Measurements from ENCODE around the gene WIPF1. TPM values are rescaled to one million over a fixed set of nuclear protein-coding genes. Genes with fewer than 3 reads are reported as not detected.

WIPF1 gene
- total and polyA plus RNA-seq, 2 experiments from 2014 or later, result 8.3 to 16.7 TPM

GRCh38 chr2:174636987-174637386 is 39.4 kb upstream of the WIPF1 start:
- Histone ChIP-seq H3K9me3 (ENCODE audit: low read depth) (no peaks in the 10 kb centered on the region), H3K27me3 (no peaks in the 10 kb centered on the region), H3K4me3 (no peak overlapping the region), H3K36me3 (no peaks in the 10 kb centered on the region), H3K27ac (no peak overlapping the region), H3K4me1 (ENCODE audit: low read depth) (peaks cover 7% of the 10 kb centered on the region)
- DNase-seq (ENCODE audit: low read depth in 1 of 2, low spot score in 1 of 2), result no peak
- no peak for TF ChIP-seq CTCF (IDR thresholded peaks at IDR 0.05; ENCODE audit: low read depth, low read length)

GRCh38 chr2:174635776-174636404 is 38.3 kb upstream of the WIPF1 start:
- no peak overlapping the region for H3K4me3 ChIP-seq
- no peaks in the 10 kb centered on the region for H3K9me3 ChIP-seq (ENCODE audit: low read depth)
- no peak for DNase-seq (ENCODE audit: low read depth in 1 of 2, low spot score in 1 of 2)
- TF ChIP-seq CTCF (IDR thresholded peaks at IDR 0.05; ENCODE audit: low read depth, low read length), result no peak
- no peaks in the 10 kb centered on the region for H3K27me3 ChIP-seq
- H3K27ac ChIP-seq, result no peak overlapping the region
- H3K36me3 ChIP-seq, result no peaks in the 10 kb centered on the region
- peaks cover 7% of the 10 kb centered on the region for H3K4me1 ChIP-seq (ENCODE audit: low read depth)

- H3K4me3 ChIP-seq, result no peak overlapping the region
- peak overlapping the region; percentile 26 for H3K27ac ChIP-seq
- no peak for TF ChIP-seq CTCF (IDR thresholded peaks at IDR 0.05; ENCODE audit: low read depth, low read length)
- no peaks in the 10 kb centered on the region for H3K27me3 ChIP-seq
- no peak for DNase-seq (ENCODE audit: low read depth in 1 of 2, low spot score in 1 of 2)
- H3K4me1 ChIP-seq (ENCODE audit: low read depth), result peaks cover 7% of the 10 kb centered on the region
- no peaks in the 10 kb centered on the region for H3K9me3 ChIP-seq (ENCODE audit: low read depth)
- H3K36me3 ChIP-seq, result no peaks in the 10 kb centered on the region
These were observed 37.5 kb upstream of the WIPF1 start for GRCh38 chr2:174635015-174635593.

- H3K4me3 ChIP-seq, result no peak overlapping the region
- H3K27me3 ChIP-seq, result no peaks in the 10 kb centered on the region
- no peak for DNase-seq (ENCODE audit: low read depth in 1 of 2, low spot score in 1 of 2)
- peak overlapping the region; percentile 26 for H3K27ac ChIP-seq
- peaks cover 7% of the 10 kb centered on the region for H3K4me1 ChIP-seq (ENCODE audit: low read depth)
- no peaks in the 10 kb centered on the region for H3K36me3 ChIP-seq
- no peak for TF ChIP-seq CTCF (IDR thresholded peaks at IDR 0.05; ENCODE audit: low read depth, low read length)
- H3K9me3 ChIP-seq (ENCODE audit: low read depth), result no peaks in the 10 kb centered on the region
These were observed 36.8 kb upstream of the WIPF1 start for GRCh38 chr2:174634130-174635014.

- Histone ChIP-seq H3K27me3 (no peaks in the 10 kb centered on the region), H3K36me3 (no peaks in the 10 kb centered on the region), H3K9me3 (ENCODE audit: low read depth) (no peaks in the 10 kb centered on the region), H3K4me3 (no peak overlapping the region), H3K4me1 (ENCODE audit: low read depth) (peaks cover 7% of the 10 kb centered on the region), H3K27ac (no peak overlapping the region)
- no peak for TF ChIP-seq CTCF (IDR thresholded peaks at IDR 0.05; ENCODE audit: low read depth, low read length)
- DNase-seq (ENCODE audit: low read depth in 1 of 2, low spot score in 1 of 2), result peak; percentile 24 to 41
These were observed 36.0 kb upstream of the WIPF1 start for GRCh38 chr2:174633623-174633930.
